Tongue (tissue), 2 donors: Measurements from ENCODE around the gene CHI3L2. TPM values are rescaled to one million over a fixed set of nuclear protein-coding genes. Genes with fewer than 3 reads are reported as not detected.

ENCODE experiments used
- DNase-seq: peaks from one replicate; pipeline ENCODE4 v3.0.0-alpha.2; 2015
- total RNA-seq: library from RNA; depleted of rRNA; stranded (reverse); fragments of >200 nt; gene quantifications from one replicate; pipeline ENCODE4 v1.2.3, GENCODE V29; 2014

Gene CHI3L2
- total RNA-seq, 1 donor from 2014 or later = 5.0 TPM

- DNase-seq = no peak
Observed at GRCh38 chr1:111221276-111221632, 6.3 kb upstream of the CHI3L2 start.

DNA sequence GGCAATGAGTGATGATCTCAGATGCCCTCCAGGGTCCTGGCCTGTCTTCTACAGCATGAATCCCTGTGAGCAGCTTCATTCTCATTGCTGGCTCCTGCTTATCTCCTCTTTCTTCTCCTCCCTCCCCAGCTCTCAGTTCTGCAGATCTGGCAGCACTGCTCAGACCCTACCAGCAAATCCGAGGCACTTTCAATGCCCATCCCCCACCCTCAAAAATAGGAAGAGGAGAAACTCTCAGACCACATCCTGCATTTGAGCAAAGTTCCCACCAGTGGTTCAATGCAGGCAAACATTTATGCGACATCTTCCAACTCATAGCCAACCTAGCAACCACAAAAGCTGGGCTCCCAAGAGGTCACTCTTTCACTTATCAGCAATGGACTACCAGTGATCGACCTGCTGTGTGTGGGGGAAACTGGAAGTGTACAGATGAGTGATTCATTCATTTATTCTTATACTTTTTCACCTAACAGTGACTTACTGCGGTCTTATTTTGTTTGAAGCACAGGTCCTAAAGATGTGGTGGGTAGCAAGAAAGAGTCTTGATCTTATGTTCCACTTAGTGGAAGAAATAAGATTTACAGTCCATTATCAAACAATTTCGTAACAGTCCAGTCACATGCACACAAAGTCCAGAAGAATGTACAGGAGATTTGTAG is 5.8 kb upstream of the CHI3L2 start:
- DNase-seq = no peak

- peak; percentile 75 for DNase-seq
Observed at GRCh38 chr1:111222308-111223125, 5.0 kb upstream of the CHI3L2 start.

DNA sequence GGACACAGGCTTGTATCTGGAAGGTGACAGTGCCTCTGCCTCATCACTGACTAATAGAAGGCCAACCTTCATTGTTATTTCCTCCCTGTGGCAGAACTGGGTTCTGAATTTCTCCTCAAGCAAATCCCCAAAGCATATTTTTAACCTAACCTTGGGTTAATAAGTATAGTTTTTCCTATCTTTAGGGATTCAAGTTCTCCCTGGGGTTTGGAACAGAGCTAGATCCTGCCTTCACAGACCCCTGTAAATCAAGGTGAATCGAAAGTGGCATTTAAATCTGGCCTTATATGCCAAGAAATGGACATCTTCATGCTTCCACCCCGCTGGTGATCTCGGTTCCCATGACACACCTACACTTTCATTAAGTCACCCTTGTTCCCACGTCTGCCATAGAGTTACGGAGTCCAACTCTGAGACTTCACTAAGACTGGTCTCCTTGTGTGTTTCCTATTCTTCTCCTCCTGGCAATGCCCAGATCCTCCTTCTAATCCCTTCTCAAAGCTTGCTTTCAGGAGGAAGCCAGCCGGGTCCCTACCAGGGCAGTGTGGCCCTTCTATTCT is 4.3 kb upstream of the CHI3L2 start:
- no peak for DNase-seq

- DNase-seq = no peak
Observed at GRCh38 chr1:111225091-111225490, 2.4 kb upstream of the CHI3L2 start.

- no peak for DNase-seq
Observed at GRCh38 chr1:111225717-111226400, 1.7 kb upstream of the CHI3L2 start.

GRCh38 chr1:111227851-111228747 is 586 bp downstream of the CHI3L2 start:
- peak; percentile 56 for DNase-seq

DNA sequence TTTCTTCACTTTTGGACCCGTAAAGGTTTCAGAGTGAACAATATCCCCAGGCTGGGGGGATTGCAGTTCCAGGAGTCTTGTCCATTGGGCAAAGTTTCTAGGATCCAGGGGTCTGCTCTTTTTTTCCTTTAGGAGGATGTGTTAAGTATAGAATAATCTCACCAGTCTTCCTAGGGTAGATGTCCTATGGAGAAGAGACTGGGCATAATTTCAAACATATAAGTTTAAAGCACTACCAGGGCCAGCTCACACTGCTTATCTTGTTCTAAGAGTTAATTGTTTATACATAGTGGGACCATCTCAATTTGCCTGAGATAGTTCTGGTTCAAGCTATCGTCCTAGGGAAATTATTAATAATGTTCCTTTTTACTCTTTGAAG is 1.2 kb downstream of the CHI3L2 start:
- no peak for DNase-seq

DNA sequence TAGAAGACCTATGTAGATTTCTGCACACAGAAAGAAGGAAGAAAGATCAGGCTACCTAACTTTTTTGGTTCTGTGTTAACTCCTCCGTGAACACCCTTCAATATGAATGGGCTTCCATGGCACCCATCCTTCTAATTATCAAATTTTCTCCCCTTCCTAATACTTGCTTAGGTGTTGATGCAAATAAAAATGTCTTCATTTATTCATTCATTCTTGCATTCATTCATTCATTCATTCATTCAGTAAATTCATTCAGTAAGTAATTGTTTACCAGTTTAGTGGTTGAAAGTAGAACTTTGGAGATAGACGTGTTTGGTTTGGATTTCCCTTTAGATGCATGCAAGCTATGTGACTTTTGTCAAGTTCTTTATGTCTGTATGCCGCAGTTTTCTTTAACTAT is 4.6 kb downstream of the CHI3L2 start:
- DNase-seq = no peak

DNA sequence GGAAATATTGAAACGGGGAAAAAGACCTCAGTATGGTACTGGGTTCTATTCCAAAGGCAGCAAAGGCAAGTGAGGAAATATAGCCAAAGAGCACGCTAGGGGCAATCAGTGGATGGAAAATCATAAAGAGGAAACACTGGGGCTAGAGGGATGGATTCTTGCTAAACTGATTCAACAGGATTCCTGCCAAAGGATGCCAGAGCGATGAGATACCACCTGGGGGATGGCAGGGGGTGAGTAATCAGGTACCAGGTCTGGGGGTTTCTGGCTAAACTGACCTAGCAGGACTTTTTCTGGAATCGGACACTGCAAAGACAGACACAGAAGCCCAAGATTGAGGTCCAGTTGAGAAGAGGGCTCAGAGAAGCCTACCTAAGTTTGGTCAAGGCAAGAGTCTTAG is 6.7 kb downstream of the CHI3L2 start:
- no peak for DNase-seq

- DNase-seq = no peak
Observed at GRCh38 chr1:111234866-111235265, 7.4 kb downstream of the CHI3L2 start.

DNA sequence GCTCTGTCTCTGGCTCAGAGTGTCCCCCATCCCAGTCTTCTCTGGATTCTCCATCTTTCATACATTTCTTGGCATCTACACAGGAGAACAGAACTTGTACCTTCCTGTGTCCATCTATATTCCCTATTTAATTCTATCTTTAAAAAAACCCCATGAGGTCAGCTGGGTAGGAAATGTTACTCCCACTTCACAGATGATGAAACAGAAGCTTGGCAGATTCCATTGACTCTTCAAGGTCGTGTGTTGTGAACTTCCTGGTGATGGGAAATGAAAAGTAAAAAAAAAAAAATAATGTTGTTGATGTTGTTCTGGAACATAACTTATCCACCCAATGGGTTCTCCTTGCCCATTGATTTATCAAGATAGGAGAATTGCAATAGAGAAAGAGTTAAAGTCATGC is 8.9 kb downstream of the CHI3L2 start:
- no peak for DNase-seq

GRCh38 chr1:111236806-111237205 is 9.3 kb downstream of the CHI3L2 start:
- DNase-seq = no peak

DNA sequence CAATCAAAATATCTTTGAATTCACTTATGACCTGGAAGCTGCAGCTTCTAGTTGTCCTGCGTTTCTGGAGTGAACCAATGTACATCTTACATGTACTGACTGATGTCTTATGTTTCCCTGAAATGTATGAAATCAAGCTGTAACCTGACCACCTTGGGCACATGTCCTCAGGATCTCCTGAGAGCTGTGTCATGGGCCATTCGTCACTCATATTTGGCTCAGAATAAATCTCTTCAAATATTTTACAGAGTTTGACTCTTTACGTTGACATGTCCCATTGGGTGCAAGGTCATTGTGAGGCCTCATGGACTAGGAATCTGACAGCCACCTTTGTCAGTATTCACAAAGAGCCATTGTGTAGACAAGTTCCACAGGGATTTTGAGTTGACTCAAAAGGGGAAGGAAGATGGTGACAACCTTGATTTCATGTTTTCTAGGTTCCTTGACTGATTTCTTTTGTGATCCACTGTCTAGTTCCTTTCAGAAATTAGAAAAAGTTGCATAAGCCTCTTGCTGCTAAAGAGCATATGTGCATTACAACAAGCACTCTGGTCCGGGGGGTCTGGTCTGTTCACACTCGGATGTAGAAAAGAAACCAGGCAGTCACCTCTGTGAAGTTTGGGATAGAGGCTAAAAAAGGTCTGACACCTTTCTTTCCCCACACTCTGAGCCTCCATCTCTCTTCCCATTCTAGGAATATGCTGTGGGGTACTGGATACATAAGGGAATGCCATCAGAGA is 10.7 kb downstream of the CHI3L2 start:
- DNase-seq = no peak

GRCh38 chr1:111241797-111242196 is 14.3 kb downstream of the CHI3L2 start:
- no peak for DNase-seq

GRCh38 chr1:111242805-111243523 is 15.5 kb downstream of the CHI3L2 start:
- no peak for DNase-seq

DNA sequence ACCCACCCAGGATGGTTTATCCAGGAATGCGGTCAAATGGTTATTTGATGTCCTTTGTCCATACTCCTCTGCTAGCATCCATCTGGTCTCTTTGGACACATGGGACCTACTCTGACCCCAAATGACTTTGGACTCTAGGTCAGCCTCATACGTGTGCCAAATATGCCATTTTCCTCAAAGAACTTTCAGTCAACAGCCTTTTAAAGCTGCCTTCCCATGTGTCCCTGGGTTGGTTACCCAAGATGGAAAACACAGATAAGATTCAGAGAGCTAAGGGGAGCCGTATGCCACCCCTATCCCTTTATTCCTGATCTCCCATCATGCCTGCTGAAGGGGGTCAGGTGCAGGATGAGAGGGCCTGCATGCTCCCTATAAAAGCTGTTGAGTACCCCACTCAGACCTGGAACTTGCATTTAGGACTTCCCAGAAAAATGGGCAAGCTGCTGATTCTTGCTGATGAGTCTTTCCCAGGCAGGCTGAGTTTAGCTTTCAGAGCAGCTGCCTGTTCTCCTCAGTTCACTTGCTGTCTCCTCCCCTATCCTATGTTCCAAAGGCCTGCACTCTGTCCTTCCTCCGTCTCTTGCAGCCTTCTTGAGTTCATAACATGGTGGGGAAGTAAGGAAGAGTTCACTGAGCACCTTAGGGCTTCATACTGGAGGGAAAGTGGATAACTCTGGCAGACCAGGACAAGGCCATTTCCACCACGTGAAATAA is 19.8 kb downstream of the CHI3L2 start:
- DNase-seq = no peak

DNA sequence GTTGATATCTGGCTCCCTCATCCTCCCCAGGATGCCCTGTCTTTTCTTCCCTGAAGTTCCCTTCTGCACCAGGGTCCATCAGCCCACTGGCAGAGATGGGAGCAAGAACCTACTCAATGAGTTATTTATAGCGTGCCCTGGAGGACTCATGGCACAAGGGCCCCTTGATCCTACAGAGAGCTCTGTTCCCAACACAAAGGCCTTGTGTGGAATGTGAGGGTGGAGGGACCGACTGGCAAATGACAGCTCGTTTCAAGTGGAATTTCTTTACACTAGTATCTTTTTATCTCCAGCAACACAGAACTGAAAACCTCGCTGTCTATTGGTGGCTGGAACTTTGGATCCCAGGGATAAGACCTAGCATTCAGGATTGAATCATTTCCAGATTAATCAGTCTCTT is 22.4 kb downstream of the CHI3L2 start:
- no peak for DNase-seq

DNA sequence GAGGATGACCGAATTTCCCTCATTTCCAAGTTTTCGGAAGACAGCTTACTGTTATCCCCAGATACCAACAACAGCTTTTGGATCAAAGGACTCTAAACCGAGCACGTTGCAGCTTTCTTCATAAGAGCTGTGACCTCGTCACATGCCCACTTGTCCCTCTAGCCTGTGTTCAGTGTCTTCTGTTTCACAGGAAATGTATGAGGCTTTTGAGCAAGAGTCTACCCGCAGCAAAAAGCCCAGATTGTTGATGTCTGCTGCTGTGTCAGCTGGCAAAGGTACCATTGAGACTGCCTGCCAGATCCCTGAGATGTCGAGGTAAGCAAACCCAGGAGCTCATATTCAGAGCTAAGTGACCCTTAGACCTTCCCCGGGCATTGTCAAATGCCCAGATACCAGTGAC is 24.1 kb downstream of the CHI3L2 start:
- DNase-seq = no peak

GRCh38 chr1:111252786-111253185 is 25.3 kb downstream of the CHI3L2 start:
- DNase-seq = no peak
